Jurkat, Clone E6-1 (cell line): ENCODE data around the gene IGFBPL1.

ENCODE experiments used
- DNase-seq: peaks from one replicate; pipeline ENCODE4 v3.0.0-alpha.2; 2011; ENCODE audit warnings: low read depth, low spot score
- H3K4me3 ChIP-seq: 2 replicates; pipeline ENCODE4 v1.5.1; 2011; ENCODE audit warnings: mild to moderate bottlenecking, low read length, control low read depth, moderate library complexity

IGFBPL1 gene

GRCh38 chr9:38434853-38435252, 10.6 kb upstream of the IGFBPL1 start:
- no peak overlapping the region for H3K4me3 ChIP-seq
- no peak for DNase-seq

- no peak for DNase-seq
- no peak overlapping the region for H3K4me3 ChIP-seq
These were observed 10.1 kb upstream of the IGFBPL1 start for GRCh38 chr9:38434365-38434764.

GRCh38 chr9:38432922-38433510, 8.8 kb upstream of the IGFBPL1 start:
- peak; percentile 51 for DNase-seq
- no peak overlapping the region for H3K4me3 ChIP-seq

- peak; percentile 55 for DNase-seq
- no peak overlapping the region for H3K4me3 ChIP-seq
These were observed 6.9 kb upstream of the IGFBPL1 start for GRCh38 chr9:38431116-38431515.

GRCh38 chr9:38428062-38428461, 3.8 kb upstream of the IGFBPL1 start:
- H3K4me3 ChIP-seq, result no peak overlapping the region
- DNase-seq, result no peak

- no peak overlapping the region for H3K4me3 ChIP-seq
- no peak for DNase-seq
These were observed 664 bp upstream of the IGFBPL1 start for GRCh38 chr9:38424918-38425317.

GRCh38 chr9:38423273-38423972, 831 bp downstream of the IGFBPL1 start:
- no peak overlapping the region for H3K4me3 ChIP-seq

GRCh38 chr9:38422555-38423260, 1.5 kb downstream of the IGFBPL1 start:
- DNase-seq, result no peak
- H3K4me3 ChIP-seq, result no peak overlapping the region

More at GRCh38 chr9:38423273-38423972, 831 bp downstream of the IGFBPL1 start:
- no peak for DNase-seq

- no peak for DNase-seq
These were observed 2.6 kb downstream of the IGFBPL1 start for GRCh38 chr9:38421498-38422211.

GRCh38 chr9:38419181-38419580, 5.1 kb downstream of the IGFBPL1 start:
- DNase-seq, result no peak

More at GRCh38 chr9:38421498-38422211, 2.6 kb downstream of the IGFBPL1 start:
- H3K4me3 ChIP-seq, result no peak overlapping the region

GRCh38 chr9:38418366-38418765, 5.9 kb downstream of the IGFBPL1 start:
- no peak for DNase-seq
- no peak overlapping the region for H3K4me3 ChIP-seq

More at GRCh38 chr9:38419181-38419580, 5.1 kb downstream of the IGFBPL1 start:
- H3K4me3 ChIP-seq, result no peak overlapping the region

GRCh38 chr9:38417003-38417945, 7.0 kb downstream of the IGFBPL1 start:
- H3K4me3 ChIP-seq, result no peak overlapping the region
- DNase-seq, result peak; percentile 35

- no peak overlapping the region for H3K4me3 ChIP-seq
- DNase-seq, result no peak
These were observed 7.8 kb downstream of the IGFBPL1 start for GRCh38 chr9:38416461-38416860.

GRCh38 chr9:38415856-38416255, 8.4 kb downstream of the IGFBPL1 start:
- no peak overlapping the region for H3K4me3 ChIP-seq
- no peak for DNase-seq

- H3K4me3 ChIP-seq, result no peak overlapping the region
- DNase-seq, result no peak
These were observed 10.1 kb downstream of the IGFBPL1 start for GRCh38 chr9:38414040-38414723.

GRCh38 chr9:38413283-38413682, 11.0 kb downstream of the IGFBPL1 start:
- no peak overlapping the region for H3K4me3 ChIP-seq
- no peak for DNase-seq

- no peak for DNase-seq
- no peak overlapping the region for H3K4me3 ChIP-seq
These were observed 11.5 kb downstream of the IGFBPL1 start for GRCh38 chr9:38412751-38413150.

GRCh38 chr9:38408719-38409118, 15.5 kb downstream of the IGFBPL1 start:
- DNase-seq, result no peak
- H3K4me3 ChIP-seq, result no peak overlapping the region
